ENCODE measurements around the gene ADAP1. TPM values are rescaled to one million over a fixed set of nuclear protein-coding genes. Genes with fewer than 3 reads are reported as not detected.
"Not testable (repeated sequence)": the region's sequence is repeated elsewhere in the genome, so short reads cannot be mapped to it uniquely, and the experiment has no call there.

The ADAP1 gene
- total RNA-seq, 1 experiment from 2014 or later: 6.2 TPM

- no peaks in the 10 kb centered on the region for H3K23me2 ChIP-seq (ENCODE audit: insufficient read length, low read depth, low read length, poor library complexity, severe bottlenecking)
- no peaks in the 10 kb centered on the region for H3K79me1 ChIP-seq (ENCODE audit: insufficient read depth, low read depth, low read length, poor library complexity, severe bottlenecking)
- H3K9ac ChIP-seq (ENCODE audit: extremely low read depth, insufficient read length, low read length): no peak overlapping the region
- H3K27me3 ChIP-seq (ENCODE audit: insufficient read depth, low read length): no peaks in the 10 kb centered on the region; the same call in 1 of the 2 replicates
- H3K27ac ChIP-seq (ENCODE audit: insufficient read length, low read depth, low read length): no peak overlapping the region
- no peak overlapping the region for H3K4me3 Mint-ChIP-seq
- no peaks in the 10 kb centered on the region for H3K79me2 ChIP-seq (ENCODE audit: insufficient read depth, low read length)
- no peak for TF ChIP-seq CTCF (conservative IDR thresholded peaks at IDR 0.05)
- no peaks in the 10 kb centered on the region for H4K20me1 ChIP-seq (ENCODE audit: control insufficient read depth, insufficient read depth, insufficient read length)
- no peak overlapping the region for H3K56ac ChIP-seq (ENCODE audit: insufficient read length, low read depth, low read length)
- no peak overlapping the region for H3K23ac ChIP-seq (ENCODE audit: insufficient read length, low read depth, low read length)
- no peak overlapping the region for H3K18ac ChIP-seq (ENCODE audit: insufficient read length, low read depth, low read length)
- peaks cover 17% of the 10 kb centered on the region for H3K27me3 Mint-ChIP-seq (ENCODE audit: low read depth)
- H2BK5ac ChIP-seq (ENCODE audit: insufficient read length, low read length): no peak overlapping the region
- H2BK12ac ChIP-seq (ENCODE audit: insufficient read length, low read depth, low read length): no peak overlapping the region
- no peak overlapping the region for H4K91ac ChIP-seq (ENCODE audit: insufficient read length, low read depth, low read length)
- peak overlapping the region in 1 of 3 experiments; percentile 31; a peak in 1 of 7 replicates for H3K27ac Mint-ChIP-seq
- no peak overlapping the region for H4K8ac ChIP-seq (replicated peaks; ENCODE audit: insufficient read length, low read depth, low read length)
- H3K9me3 Mint-ChIP-seq: peaks cover 0 to 3% of the 10 kb centered on the region in 2 experiments; a peak in 1 of 5 replicates
- no peak overlapping the region; the same call in 1 of the 2 replicates for H3K14ac ChIP-seq (ENCODE audit: insufficient read depth, low read length)
- H3K9me3 ChIP-seq (ENCODE audit: control insufficient read depth, low read depth, low read length): no peaks in the 10 kb centered on the region
- no peaks in the 10 kb centered on the region for H3K4me1 ChIP-seq (ENCODE audit: insufficient read depth, low read length)
- no peak overlapping the region for H2AK5ac ChIP-seq (ENCODE audit: insufficient read length, low read length)
- H2BK120ac ChIP-seq (ENCODE audit: low read depth, low read length, poor library complexity, severe bottlenecking): no peak overlapping the region
- H2BK15ac ChIP-seq (ENCODE audit: low read depth, low read length): no peak overlapping the region
- H3K4me1 Mint-ChIP-seq: peaks cover 12 to 18% of the 10 kb centered on the region in 2 experiments
- H3K4me2 ChIP-seq (ENCODE audit: insufficient read depth, insufficient read length, low read length): no peak overlapping the region
- no peak overlapping the region for H2AFZ ChIP-seq (ENCODE audit: low read length)
- H3K36me3 Mint-ChIP-seq (ENCODE audit: insufficient read depth in 1 of 3, low read depth in 3 of 3): no peaks in the 10 kb centered on the region; a peak in 1 of 7 replicates
- H4K5ac ChIP-seq (ENCODE audit: insufficient read length, low read depth, low read length): no peak overlapping the region
- no peak overlapping the region for H2BK20ac ChIP-seq (ENCODE audit: low read depth, low read length, poor library complexity, severe bottlenecking)
- H3K4ac ChIP-seq (ENCODE audit: low read depth, low read length): no peak overlapping the region
- WGBS (ENCODE audit: extremely low coverage, insufficient read length, low lambda C conversion rate): no CpG with 5 or more reads among the region's 31 CpGs
- DNase-seq: no peak
- H3T11ph ChIP-seq (ENCODE audit: low read length): no peak overlapping the region
Measured at GRCh38 chr7:960269-960871, 5.9 kb upstream of the ADAP1 start.

GRCh38 chr7:959740-960139, 5.3 kb upstream of the ADAP1 start:
- not testable (repeated sequence) for H3K14ac ChIP-seq (ENCODE audit: insufficient read depth, low read length); H4K8ac ChIP-seq (replicated peaks; ENCODE audit: insufficient read length, low read depth, low read length); H4K5ac ChIP-seq (ENCODE audit: insufficient read length, low read depth, low read length); DNase-seq; H3K4ac ChIP-seq (ENCODE audit: low read depth, low read length); H3K27ac ChIP-seq (ENCODE audit: insufficient read length, low read depth, low read length); H2BK15ac ChIP-seq (ENCODE audit: low read depth, low read length); H2BK12ac ChIP-seq (ENCODE audit: insufficient read length, low read depth, low read length); H3K4me3 Mint-ChIP-seq; H3K79me2 ChIP-seq (ENCODE audit: insufficient read depth, low read length); H2BK20ac ChIP-seq (ENCODE audit: low read depth, low read length, poor library complexity, severe bottlenecking); H3K36me3 Mint-ChIP-seq (ENCODE audit: insufficient read depth in 1 of 3, low read depth in 3 of 3); H3K4me1 ChIP-seq (ENCODE audit: insufficient read depth, low read length); H3K56ac ChIP-seq (ENCODE audit: insufficient read length, low read depth, low read length); H2AK5ac ChIP-seq (ENCODE audit: insufficient read length, low read length); H3T11ph ChIP-seq (ENCODE audit: low read length); H3K9ac ChIP-seq (ENCODE audit: extremely low read depth, insufficient read length, low read length); H3K9me3 Mint-ChIP-seq; H3K27me3 ChIP-seq (ENCODE audit: insufficient read depth, low read length); H2BK5ac ChIP-seq (ENCODE audit: insufficient read length, low read length); H3K23ac ChIP-seq (ENCODE audit: insufficient read length, low read depth, low read length); H3K27ac Mint-ChIP-seq; H4K20me1 ChIP-seq (ENCODE audit: control insufficient read depth, insufficient read depth, insufficient read length); H3K23me2 ChIP-seq (ENCODE audit: insufficient read length, low read depth, low read length, poor library complexity, severe bottlenecking); H2AFZ ChIP-seq (ENCODE audit: low read length); H3K9me3 ChIP-seq (ENCODE audit: control insufficient read depth, low read depth, low read length); H2BK120ac ChIP-seq (ENCODE audit: low read depth, low read length, poor library complexity, severe bottlenecking); H3K4me2 ChIP-seq (ENCODE audit: insufficient read depth, insufficient read length, low read length); H3K79me1 ChIP-seq (ENCODE audit: insufficient read depth, low read depth, low read length, poor library complexity, severe bottlenecking); H3K18ac ChIP-seq (ENCODE audit: insufficient read length, low read depth, low read length); H4K91ac ChIP-seq (ENCODE audit: insufficient read length, low read depth, low read length)
- WGBS (ENCODE audit: extremely low coverage, insufficient read length, low lambda C conversion rate): no CpG with 5 or more reads among the region's 10 CpGs
- Mint-ChIP-seq H3K4me1 (peaks cover 6 to 11% of the 10 kb centered on the region in 2 experiments), H3K27me3 (ENCODE audit: low read depth) (peaks cover 21% of the 10 kb centered on the region)

Measured in H9 (cell line).